ENCODE data around the gene NIP7. TPM values are rescaled to one million over a fixed set of nuclear protein-coding genes. Genes with fewer than 3 reads are reported as not detected.

NIP7 gene
- total RNA-seq, 6 experiments from 2014 or later, result 34.7 to 43.5 (median 37.1) TPM

GRCh38 chr16:69315486-69316311, 23.9 kb upstream of the NIP7 start:
- Mint-ChIP-seq H3K9me3 (no peaks in the 10 kb centered on the region), H3K36me3 (ENCODE audit: low read depth) (peaks cover 26% of the 10 kb centered on the region), H3K4me1 (ENCODE audit: low read depth) (peaks cover 18% of the 10 kb centered on the region), H3K4me3 (no peak overlapping the region), H3K27me3 (ENCODE audit: insufficient read depth) (peaks cover 8% of the 10 kb centered on the region), H3K27ac (no peak overlapping the region)
- TF ChIP-seq CTCF (IDR thresholded peaks at IDR 0.05), result no peak
- DNase-seq, result no peak

- Mint-ChIP-seq H3K27ac (no peak overlapping the region), H3K9me3 (no peaks in the 10 kb centered on the region), H3K4me3 (no peak overlapping the region), H3K36me3 (ENCODE audit: low read depth) (peaks cover 33% of the 10 kb centered on the region), H3K27me3 (ENCODE audit: insufficient read depth) (peaks cover 7% of the 10 kb centered on the region), H3K4me1 (ENCODE audit: low read depth) (peaks cover 17% of the 10 kb centered on the region)
- DNase-seq, result no peak
- no peak for TF ChIP-seq CTCF (IDR thresholded peaks at IDR 0.05)
Observed at GRCh38 chr16:69316595-69317034, 23.0 kb upstream of the NIP7 start.

- Mint-ChIP-seq H3K27ac (no peak overlapping the region), H3K36me3 (ENCODE audit: low read depth) (peaks cover 36% of the 10 kb centered on the region), H3K4me1 (ENCODE audit: low read depth) (peaks cover 6% of the 10 kb centered on the region), H3K9me3 (no peaks in the 10 kb centered on the region), H3K27me3 (ENCODE audit: insufficient read depth) (peaks cover 1% of the 10 kb centered on the region), H3K4me3 (no peak overlapping the region)
- DNase-seq, result no peak
- no peak for TF ChIP-seq CTCF (IDR thresholded peaks at IDR 0.05)
Observed at GRCh38 chr16:69318177-69318910, 21.2 kb upstream of the NIP7 start.

DNA sequence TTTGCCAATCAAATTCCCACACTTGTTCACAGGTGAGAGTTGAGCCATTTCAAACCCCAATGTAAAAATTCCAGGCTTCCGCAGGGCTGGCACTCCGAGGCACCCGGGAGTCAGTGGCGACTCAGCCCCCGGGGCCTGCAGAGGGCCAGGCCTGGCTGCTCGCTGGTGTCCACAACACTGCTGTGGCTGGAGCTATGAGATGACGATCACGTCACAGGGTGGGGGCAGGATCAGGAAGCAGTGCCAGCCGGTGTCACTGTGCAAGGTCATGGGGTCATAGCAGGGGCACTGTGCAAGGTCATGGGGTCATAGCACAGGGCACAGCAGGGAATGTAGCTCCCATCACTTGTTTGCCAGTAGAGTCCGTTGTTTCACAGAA, 20.7 kb upstream of the NIP7 start:
- Mint-ChIP-seq H3K4me1 (ENCODE audit: low read depth) (peaks cover under 1% of the 10 kb centered on the region), H3K27me3 (ENCODE audit: insufficient read depth) (no peaks in the 10 kb centered on the region; the same call in none of the 2 replicates), H3K9me3 (no peaks in the 10 kb centered on the region), H3K27ac (no peak overlapping the region), H3K36me3 (ENCODE audit: low read depth) (peaks cover 31% of the 10 kb centered on the region), H3K4me3 (no peak overlapping the region)
- no peak for DNase-seq
- no peak for TF ChIP-seq CTCF (IDR thresholded peaks at IDR 0.05)

- peaks cover 4% of the 10 kb centered on the region for H3K4me1 Mint-ChIP-seq (ENCODE audit: low read depth)
- H3K36me3 Mint-ChIP-seq (ENCODE audit: low read depth), result peaks cover 28% of the 10 kb centered on the region
- no peaks in the 10 kb centered on the region for H3K9me3 Mint-ChIP-seq
- no peak overlapping the region for H3K4me3 Mint-ChIP-seq
- no peak for TF ChIP-seq CTCF (IDR thresholded peaks at IDR 0.05)
- no peak overlapping the region for H3K27ac Mint-ChIP-seq
- no peak for DNase-seq
- no peaks in the 10 kb centered on the region; the same call in none of the 2 replicates for H3K27me3 Mint-ChIP-seq (ENCODE audit: insufficient read depth)
Observed at GRCh38 chr16:69319381-69319780, 20.2 kb upstream of the NIP7 start.
